HG03378 (cell line): ENCODE measurements around the gene MGRN1.

Source experiments
- ATAC-seq: cut with Tn5 transposase; IDR thresholded peaks from one replicate; pipeline ENCODE4 v1.9.1; 2021; ENCODE audit warnings: mild to moderate bottlenecking, moderate library complexity; ENCODE audit not compliant: unreplicated experiment

Gene MGRN1

DNA sequence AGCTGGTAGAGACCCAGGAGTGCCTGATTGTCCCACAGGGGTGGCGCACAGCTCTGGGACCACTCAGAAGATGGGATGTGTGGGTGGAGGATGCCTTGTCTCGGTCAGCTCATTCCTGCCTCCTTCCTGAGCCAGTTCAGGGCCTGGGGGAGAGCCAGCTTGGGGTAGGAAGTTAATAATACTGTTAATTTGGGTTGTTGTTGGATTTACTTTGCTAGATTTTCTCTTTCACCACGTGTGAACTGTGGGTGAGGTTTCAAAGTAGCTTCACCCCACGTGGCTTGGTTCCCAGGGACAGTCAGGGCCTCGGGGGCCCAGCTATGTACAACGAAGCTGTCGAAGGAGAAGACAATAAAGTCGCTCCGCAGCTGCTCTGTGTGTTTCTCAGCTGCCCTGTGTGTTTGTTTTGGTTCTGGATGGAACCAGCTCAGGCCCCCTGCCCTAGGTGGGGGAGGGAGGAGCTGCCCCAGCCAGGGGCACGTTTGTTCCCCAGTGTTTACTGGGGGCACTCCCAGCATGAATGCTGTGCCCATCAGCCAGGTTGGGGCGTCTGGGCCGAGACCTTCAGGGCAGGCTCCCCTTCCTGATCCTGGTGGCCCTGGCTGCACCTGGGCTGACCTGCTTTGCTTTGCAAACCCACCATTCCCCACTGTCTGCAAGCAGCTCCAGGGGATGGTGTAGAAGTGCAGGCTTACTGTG, 71.0 kb downstream of the MGRN1 start:
- no peak for ATAC-seq

GRCh38 chr16:4696172-4696904, 71.7 kb downstream of the MGRN1 start:
- ATAC-seq = no peak

- ATAC-seq = no peak
Observed at GRCh38 chr16:4696905-4697847, 72.5 kb downstream of the MGRN1 start.

DNA sequence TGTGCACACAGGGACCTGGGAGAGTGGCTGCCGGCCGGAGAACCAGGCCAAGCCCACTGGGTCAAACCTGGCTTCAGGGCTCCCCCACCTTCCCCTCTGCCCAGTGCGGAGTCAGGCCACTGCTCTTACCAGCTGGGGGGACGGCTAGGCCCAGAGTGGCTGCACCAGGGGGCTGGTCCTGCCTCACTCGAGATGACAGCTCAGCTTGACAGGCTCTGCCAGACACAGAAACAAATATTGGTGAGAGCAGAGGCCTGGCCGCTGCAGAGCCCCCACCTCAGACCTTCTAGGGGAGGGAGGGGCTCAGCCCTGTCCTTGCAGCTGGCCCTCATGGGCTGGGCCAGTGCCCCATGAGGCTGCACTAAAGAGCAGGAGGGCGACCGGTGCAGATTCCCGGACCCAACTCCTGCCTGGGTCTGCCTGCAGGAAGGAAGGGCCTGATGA, 73.2 kb downstream of the MGRN1 start:
- no peak for ATAC-seq

DNA sequence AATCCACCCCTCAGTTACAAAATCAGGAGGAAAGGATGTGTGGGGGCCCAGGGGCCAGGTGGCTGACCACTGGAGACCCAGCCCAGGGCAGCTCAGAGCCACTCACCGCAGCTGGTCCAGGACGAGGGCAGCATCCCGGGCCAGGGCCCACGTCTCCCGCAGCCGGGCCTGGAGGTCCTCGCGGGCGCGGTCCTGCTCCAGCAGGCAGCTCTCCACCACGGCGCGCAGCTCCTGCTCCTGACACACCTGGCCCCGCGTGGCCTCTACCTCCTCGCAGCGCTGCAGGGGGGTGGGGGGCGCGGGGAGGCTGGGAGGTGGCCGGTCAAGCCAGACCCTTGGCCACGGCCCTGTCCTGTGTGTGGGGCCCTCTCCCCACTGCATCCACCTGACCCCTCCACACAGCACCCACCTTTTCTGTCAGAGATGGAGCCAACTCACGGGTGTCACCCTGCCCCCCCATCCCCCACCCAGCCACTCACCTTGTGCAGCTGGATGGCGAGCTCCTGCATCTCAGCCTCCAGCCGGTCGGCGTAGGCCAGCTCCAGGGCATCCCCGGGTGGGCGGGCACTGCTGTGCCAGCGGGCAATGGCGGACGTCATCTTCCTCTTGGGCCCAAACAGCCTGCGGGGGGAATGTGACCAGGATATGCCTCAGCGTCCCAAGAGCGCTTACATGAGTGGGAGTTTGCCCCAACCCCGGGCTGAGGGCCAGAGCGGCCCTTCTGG, 73.9 kb downstream of the MGRN1 start:
- ATAC-seq = no peak

DNA sequence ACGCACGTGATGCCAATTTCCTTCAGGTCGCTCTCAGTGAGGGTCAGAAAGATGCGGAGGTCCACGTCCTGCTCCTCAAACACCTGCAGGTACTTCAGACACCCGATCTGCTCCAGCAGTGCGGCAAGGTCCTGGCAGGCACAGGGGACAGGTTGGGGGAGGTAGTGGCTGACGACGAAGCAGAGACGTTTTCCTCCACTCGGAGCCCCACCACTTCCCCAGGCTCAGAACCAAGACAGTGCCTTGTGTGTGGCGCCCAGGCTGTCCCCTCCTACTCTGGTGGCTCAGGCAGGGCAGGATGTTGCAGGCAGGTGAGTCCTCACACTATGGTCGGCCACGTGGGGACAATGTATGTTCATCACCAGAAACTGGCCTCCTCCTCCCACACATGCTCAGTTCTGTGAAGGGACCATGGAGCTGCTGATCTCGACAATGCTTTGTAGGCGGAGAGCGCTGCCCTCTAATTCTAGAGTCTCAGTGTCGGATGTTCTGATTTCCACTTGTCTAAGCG, 74.5 kb downstream of the MGRN1 start:
- ATAC-seq = no peak

DNA sequence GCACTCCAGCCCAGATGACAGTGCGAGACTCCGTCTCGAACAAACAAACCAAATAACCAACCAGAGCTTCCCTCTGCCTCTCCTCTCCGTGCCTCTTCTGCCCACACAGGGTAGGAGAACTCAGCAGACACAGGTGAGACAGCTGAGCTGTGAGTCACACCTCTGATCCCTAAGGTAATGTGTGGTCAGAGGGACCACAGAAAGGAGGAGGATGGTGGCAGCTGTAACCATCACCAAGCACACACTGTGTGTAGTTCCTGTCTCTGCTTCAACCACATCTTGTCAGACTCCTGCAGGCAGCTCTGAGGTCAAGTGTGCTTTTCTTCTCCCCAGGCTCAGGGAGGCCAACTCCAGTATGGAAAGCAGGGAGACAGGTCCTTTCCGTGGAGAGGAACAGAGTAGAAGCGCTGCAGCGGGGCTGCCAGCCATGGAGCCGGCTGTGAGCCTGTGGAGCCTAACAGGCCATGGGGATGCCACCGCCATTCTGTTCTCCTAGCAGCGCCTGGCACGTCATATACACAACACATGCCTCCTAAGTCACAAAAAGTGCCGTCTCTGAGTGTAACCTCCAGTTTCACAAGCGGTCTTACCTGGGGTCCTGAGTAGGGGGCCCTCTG, 75.9 kb downstream of the MGRN1 start:
- no peak for ATAC-seq

- no peak for ATAC-seq
Observed at GRCh38 chr16:4700997-4701743, 76.5 kb downstream of the MGRN1 start.

DNA sequence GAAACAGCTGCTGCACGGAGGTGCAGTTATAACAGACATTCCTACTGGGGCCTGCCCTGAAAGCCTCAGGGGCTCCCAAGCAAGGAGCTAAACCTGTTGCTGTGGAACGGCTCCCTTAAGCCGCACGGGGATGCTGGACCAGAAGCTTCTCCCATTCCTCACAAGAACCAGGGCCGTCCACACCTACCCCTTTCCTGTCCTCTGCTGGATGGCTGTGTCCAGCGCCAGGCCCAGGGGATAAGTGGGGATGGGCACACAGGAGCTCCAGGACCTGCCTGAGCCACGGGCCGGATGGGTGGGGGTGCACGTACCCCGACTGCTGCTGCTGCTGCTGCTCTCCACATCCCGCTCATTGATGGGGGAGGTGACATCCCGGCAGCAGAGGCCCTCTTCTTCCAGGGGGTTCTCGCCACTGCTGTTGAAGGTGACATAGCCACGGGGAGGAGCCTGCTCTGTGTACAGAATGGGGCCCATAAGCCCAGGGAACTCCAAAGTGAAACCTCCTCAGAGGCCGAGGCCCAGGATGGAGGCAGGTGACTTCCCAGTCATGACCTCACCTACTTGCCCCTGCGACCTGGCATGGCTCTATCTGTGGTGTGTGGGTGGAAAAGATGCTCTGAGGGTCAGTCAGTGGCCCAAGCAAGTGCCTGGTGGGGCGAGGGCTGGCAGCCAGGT, 77.3 kb downstream of the MGRN1 start:
- no peak for ATAC-seq

DNA sequence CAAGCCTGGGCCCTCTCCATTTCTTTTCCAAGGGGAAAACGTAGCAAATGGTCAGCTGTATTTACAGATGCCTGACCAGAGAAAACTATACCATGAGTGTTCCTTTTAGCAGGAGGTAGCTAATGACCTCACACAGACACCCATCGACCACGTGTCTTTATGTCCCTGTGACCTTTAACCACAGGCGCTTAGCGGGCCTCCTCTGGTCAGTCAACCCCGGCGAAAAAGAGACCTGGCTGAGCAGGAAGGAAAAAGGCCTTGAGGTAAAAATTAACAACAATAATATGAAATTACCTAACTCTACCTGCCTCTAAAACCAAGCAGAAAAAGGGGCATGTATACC, 77.8 kb downstream of the MGRN1 start:
- ATAC-seq = no peak

DNA sequence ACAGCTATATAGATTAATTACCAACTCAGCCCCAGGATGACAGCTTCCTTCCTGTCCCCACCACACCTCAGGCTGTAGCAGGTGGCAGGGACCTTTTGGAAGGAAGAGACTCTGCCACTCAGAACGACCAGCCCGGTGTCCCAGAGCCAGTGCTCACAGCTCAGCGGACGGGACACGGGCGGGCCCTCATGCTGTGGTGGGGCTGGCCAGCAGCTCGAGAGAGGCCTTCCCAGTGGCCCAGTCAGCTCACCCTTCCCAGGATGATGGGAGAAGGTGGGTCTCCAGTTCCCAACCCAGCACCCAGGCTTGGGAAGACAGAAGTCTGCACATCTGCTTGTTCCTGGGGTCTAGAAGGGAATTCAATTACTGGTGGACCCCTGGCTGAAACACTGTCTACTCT, 79.3 kb downstream of the MGRN1 start:
- ATAC-seq = no peak

GRCh38 chr16:4704491-4704890, 79.9 kb downstream of the MGRN1 start:
- no peak for ATAC-seq

DNA sequence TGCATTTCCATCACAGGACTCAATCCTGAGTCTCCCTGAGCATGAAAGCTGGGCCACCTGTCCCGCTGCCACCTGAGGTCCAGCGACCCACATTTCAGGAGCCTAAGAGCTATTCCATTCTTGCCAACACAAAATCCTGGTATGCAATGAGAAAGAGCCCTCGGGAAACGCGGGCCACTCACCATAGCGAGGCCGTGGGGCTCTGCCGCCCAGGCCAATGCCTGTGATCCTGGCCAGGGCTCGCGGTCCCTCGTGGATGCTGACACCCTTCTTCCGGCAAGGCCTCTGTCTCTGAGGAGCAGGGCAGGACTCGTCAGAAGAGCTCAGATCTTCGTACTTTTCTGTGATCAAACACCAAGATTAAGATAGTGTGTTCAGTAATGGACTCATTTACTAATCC, 80.3 kb downstream of the MGRN1 start:
- ATAC-seq = no peak

DNA sequence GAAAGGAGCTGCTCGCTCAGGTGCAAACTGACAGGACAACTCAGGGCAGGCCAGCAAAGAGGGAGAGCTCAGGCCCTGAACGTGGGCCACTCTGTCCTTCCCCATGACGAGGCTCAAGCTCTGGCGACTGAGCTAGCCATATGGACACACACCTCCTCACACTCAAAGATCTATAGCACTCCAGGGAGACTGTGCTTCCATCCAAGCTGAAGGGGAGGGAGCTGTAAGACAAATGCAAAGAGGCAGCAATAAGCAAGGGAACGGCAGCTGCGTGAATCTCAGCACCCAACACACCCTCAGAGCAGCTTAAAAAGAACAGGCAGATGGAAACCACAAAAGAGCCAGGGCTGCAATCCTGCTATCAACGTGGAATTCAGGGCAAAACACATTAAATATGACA, 82.2 kb downstream of the MGRN1 start:
- no peak for ATAC-seq

GRCh38 chr16:4709481-4709880, 84.9 kb downstream of the MGRN1 start:
- ATAC-seq = no peak

GRCh38 chr16:4713663-4714501, 89.3 kb downstream of the MGRN1 start:
- no peak for ATAC-seq

DNA sequence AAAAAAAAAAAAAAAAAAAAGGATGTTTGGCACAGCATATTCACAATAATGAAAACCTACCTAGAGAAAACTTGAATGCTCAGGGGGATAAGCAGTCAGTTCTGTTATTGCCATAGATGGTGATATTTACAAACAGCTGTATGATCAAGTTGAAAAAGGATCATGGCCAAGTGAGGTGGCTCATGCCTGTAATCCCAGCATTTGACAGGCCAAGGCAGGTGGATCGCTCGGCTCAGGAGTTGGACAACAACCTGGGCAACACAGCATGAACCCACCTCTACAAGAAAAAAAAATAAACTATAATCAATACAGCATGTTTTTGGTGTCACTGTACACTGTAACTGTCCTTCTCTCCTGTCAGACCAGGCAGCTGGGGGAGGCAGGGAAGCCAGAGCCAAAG, 90.4 kb downstream of the MGRN1 start:
- no peak for ATAC-seq

- no peak for ATAC-seq
Observed at GRCh38 chr16:4718466-4718865, 93.8 kb downstream of the MGRN1 start.
